ENCODE data around the gene BCAS4.
A peak's percentile ranks its signal among the peaks of the same experiment; 100 is the strongest.
"Not testable (repeated sequence)": the region's sequence is repeated elsewhere in the genome, so short reads cannot be mapped to it uniquely, and the experiment has no call there.

BCAS4 gene

GRCh38 chr20:50881759-50882424 lies 87.0 kb downstream of the BCAS4 start:
- not testable (repeated sequence) for DNase-seq

GRCh38 chr20:50883856-50884255 lies 89.0 kb downstream of the BCAS4 start:
- DNase-seq, result no peak

GRCh38 chr20:50885068-50885467 lies 90.2 kb downstream of the BCAS4 start:
- DNase-seq, result no peak

- DNase-seq, result no peak
These were observed 90.9 kb downstream of the BCAS4 start for GRCh38 chr20:50885781-50886180.

- no peak for DNase-seq
These were observed 91.4 kb downstream of the BCAS4 start for GRCh38 chr20:50886184-50886790.

- DNase-seq, result no peak
These were observed 92.7 kb downstream of the BCAS4 start for GRCh38 chr20:50887576-50887975.

DNA sequence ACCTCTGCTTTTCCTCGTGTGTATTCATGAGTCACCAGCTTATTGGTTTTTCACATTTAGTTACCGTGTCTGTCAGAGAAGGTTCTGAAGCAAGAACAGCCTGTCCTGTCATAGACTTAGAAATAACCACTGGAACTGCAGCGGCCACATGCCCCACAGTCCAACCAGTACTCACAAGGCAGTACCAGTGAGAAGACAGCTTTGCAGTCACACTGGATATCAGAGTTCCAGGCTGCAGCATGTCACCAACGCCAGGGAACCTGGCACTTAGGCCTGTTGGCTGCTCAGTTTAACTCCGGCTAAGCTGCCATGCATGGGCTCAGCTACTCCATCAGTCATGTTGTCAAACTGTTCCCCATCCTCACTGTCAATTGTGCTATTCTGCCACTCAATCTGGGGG lies 96.3 kb downstream of the BCAS4 start:
- DNase-seq, result no peak

DNA sequence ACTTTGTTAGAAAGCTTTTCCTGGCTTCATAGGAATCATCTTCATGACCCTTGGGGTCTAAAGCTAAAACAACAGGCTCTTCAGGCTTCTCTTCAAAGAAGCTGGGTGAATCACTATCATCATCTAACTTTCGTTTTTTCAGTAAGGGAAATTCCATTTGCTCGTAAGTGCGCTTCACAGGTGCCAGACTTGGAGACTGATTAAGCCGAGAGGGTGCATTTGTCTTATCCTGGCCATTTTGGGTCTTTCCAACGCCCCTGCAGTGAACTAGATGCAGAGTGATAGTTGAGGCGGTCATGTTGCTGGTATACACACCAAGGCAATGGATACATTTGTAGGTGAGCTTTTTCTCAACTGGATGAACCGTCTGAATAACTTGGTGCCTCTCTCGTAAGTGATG lies 97.5 kb downstream of the BCAS4 start:
- no peak for DNase-seq

DNA sequence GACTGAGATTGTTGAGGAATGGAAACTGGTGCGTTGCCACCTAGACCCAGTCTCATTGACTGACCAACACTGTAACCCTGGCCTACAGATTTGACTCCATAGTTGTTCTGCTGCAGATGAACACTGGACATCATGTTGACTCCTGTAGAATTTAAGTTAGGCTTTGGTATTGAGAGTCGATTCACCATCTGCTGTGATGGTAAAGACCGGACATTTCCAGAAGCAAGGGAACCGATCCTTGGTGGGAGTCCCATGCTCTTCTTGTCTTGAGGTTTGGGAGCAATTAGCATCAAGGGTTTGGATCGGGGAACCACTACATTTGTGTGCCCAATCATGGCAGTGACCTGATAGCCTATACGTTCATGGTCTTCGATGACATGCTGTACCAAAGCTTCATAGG lies 98.8 kb downstream of the BCAS4 start:
- DNase-seq, result no peak

GRCh38 chr20:50895111-50895830 lies 100.4 kb downstream of the BCAS4 start:
- DNase-seq, result peak; percentile 45 to 68

GRCh38 chr20:50898475-50898874 lies 103.6 kb downstream of the BCAS4 start:
- no peak for DNase-seq

GRCh38 chr20:50900261-50900660 lies 105.4 kb downstream of the BCAS4 start:
- no peak for DNase-seq

- DNase-seq, result no peak
These were observed 106.4 kb downstream of the BCAS4 start for GRCh38 chr20:50901301-50901700.

GRCh38 chr20:50903353-50904051 lies 108.6 kb downstream of the BCAS4 start:
- DNase-seq, result no peak

DNA sequence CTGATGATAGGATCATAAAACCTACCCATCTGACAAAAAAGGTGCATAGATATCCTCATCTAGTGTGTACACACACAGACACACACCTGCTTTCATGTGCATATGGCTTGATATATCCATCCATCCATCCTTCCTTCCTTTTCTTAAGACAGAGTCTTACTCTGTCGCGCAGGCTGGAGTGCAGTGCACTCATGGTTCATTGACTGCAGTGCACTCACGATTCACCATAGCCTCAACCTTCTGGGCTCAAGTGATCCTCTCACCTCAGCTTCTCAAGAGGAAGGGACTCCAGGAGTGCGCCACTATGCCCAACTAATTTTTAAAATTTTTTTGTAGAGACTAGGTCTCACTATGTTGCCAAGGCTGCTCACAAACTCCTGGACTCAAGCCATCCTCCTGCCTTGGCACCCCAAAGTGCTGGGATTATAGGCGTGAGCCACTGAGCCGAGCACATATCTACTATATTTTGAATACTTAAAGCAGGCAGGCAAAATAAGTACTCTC lies 109.3 kb downstream of the BCAS4 start:
- no peak for DNase-seq

GRCh38 chr20:50909413-50909812 lies 114.6 kb downstream of the BCAS4 start:
- no peak for DNase-seq

DNA sequence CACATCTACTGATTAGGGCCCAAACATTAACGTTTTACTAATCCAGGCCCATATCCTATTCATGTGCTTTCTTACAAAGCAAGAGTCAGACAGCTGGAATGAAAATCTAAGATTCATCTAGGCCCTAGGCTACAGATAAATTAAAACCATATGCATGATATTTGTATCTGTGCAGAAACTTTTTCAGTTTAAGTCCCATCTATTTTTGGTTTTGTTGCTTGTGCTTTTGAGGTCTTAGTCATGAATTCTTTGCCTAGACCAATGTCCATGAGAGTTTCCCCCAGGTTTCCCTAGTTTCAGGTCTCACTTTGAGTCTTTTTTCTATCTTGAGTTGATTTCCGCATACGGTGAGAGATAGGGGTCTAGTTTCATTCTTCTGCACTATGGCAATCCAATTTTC lies 116.2 kb downstream of the BCAS4 start:
- DNase-seq, result no peak

DNA sequence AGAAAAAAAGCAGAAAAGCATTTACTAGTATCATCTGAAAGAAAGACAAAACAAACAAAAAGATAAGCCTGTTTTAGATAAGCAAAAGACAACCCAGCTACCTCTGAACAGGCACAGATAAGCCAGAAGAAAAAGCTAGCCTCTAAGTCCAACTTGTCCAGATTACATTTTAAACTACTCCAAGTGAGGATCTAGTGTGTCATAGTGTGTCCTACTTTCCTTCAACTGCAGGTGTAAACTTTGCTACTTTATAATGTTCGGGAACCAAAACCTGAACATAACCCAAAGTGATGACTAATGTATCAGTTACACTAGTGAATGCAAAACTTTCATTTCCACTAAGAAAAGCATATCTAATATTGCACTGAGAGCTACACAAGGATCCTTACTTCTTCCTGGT lies 116.9 kb downstream of the BCAS4 start:
- DNase-seq, result no peak

- no peak for DNase-seq
These were observed 119.0 kb downstream of the BCAS4 start for GRCh38 chr20:50913690-50914375.

DNA sequence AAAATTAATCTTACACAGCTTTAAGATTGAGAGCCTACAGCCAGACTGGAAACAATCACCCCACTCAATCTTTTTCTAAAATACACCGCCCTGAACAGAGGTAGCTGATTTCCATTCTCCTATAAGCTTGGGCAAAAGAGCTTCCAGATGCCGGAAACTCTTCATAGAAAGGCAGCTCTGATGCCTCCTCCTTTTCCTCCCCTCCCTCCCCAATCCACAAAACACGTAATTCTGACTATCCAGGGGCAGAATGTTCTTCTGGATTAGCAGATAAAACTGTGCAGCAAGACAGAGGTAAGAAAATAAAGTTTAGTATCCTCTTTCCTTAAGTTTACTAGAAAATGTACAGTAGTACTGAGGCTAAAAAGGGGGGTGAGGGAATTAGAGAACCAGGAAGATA lies 120.6 kb downstream of the BCAS4 start:
- DNase-seq, result no peak

- DNase-seq, result peak in 1 of 2 experiments; percentile 13
These were observed 121.4 kb downstream of the BCAS4 start for GRCh38 chr20:50916257-50916656.

DNA sequence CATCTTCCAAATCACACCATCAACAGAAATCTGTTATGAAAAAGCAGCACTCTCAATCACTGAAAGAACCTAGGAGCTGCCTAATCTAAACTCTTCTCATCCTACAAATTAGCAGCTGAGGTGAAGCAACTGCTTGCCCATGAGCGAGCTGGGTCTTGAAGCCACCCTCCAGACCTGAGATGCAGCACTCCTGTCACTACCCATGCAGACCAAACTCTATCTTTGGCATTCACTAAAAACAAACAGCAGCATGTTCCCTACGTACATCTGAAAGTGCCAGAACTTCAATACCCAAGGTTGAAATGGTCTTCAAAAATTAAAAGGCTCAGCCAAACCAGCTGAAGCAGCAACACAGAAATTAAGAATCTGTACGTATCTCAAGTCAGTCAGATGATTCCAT lies 122.1 kb downstream of the BCAS4 start:
- DNase-seq, result no peak

DNA sequence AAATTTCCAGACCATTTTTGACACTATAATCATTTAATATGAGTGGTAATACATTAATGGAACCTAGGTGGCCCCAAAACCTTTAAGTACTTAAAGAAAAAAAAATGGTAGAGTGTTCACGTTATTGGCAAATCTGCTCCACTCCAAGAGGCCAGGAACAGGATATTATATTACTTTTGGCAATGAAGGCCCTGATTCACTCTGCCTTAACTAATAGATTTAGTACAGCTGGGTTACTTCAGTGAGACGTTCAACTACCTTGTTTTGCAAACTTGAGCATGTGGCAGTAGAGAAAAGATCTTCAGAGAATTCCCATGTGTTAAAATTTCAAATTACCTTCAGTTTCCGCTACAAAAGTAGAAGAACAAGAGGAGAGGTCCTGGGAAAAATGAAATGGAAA lies 123.5 kb downstream of the BCAS4 start:
- no peak for DNase-seq

Measured in NCI-H526 (cell line).